GM12801 (cell line): ENCODE results near the gene ADAM21.

Source experiments
- CTCF ChIP-seq: IDR thresholded peaks from one replicate; pipeline ENCODE4 v1.5.1; 2011; ENCODE audit warnings: control low read depth; ENCODE audit not compliant: insufficient read length; ENCODE audit errors: extremely low read depth

The ADAM21 gene

GRCh38 chr14:70473825-70474224, 21.9 kb downstream of the ADAM21 start:
- no peak for TF ChIP-seq CTCF

GRCh38 chr14:70489579-70490200, 37.7 kb downstream of the ADAM21 start:
- TF ChIP-seq CTCF = no peak

DNA sequence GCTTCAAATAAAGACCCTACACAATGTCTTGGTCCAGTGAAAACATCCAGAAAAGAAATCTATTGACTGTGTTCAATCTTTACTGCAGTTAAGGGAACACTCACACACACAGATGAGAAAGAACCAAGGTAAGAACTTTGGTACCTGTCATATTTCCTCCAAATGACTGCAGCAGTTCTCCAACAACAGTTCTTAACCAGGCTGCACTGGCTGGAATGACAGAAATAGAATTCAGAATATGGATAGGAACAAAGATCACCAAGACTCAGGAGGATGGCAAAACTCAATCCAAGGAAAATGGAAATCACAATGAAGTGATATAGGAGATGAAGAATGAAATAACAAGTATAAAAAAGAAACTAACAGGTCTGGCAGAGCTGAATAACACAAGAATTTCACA, 46.2 kb downstream of the ADAM21 start:
- no peak for TF ChIP-seq CTCF
